ENCODE data around the gene POLR2C. TPM values are rescaled to one million over a fixed set of nuclear protein-coding genes. Genes with fewer than 3 reads are reported as not detected.

POLR2C gene
- total RNA-seq, 1 experiment from 2014 or later = 47.8 TPM

- POLR2A ChIA-PET (ENCODE audit: unreplicated experiment) = no interaction called here
- Histone ChIP-seq H3K27me3 (ENCODE audit: insufficient read depth, low read depth) (no peaks in the 10 kb centered on the region), H3K4me1 (replicated peaks; ENCODE audit: insufficient read depth) (no peaks in the 10 kb centered on the region), H3K4me2 (no peak overlapping the region), H3K36me3 (ENCODE audit: low read depth) (no peaks in the 10 kb centered on the region), H3K27ac (no peak overlapping the region), H3K9me2 (ENCODE audit: insufficient read depth) (no peaks in the 10 kb centered on the region), H2AFZ (no peak overlapping the region), H3K9me3 (ENCODE audit: insufficient read depth, low read depth) (no peaks in the 10 kb centered on the region), H3F3A (ENCODE audit: insufficient read depth, low read depth) (no peaks in the 10 kb centered on the region), H3K79me2 (ENCODE audit: low read depth) (no peaks in the 10 kb centered on the region), H3K4me3 (no peak overlapping the region), H4K20me1 (ENCODE audit: insufficient read depth) (no peaks in the 10 kb centered on the region)
- no peak for TF ChIP-seq EZH2 (IDR thresholded peaks at IDR 0.05; ENCODE audit: low read depth)
- no peak for TF ChIP-seq CTCF (conservative IDR thresholded peaks at IDR 0.05)
- intact Hi-C loops (cut with micrococcal nuclease; ENCODE audit: unreplicated experiment) = no loop called here
- BruUV-seq (replicated peaks) = no TSS peak
- CTCF ChIA-PET = no interaction called here
- DNase-seq = no peak
These were observed 54.3 kb downstream of the POLR2C start for GRCh38 chr16:57516773-57517172.

DNA sequence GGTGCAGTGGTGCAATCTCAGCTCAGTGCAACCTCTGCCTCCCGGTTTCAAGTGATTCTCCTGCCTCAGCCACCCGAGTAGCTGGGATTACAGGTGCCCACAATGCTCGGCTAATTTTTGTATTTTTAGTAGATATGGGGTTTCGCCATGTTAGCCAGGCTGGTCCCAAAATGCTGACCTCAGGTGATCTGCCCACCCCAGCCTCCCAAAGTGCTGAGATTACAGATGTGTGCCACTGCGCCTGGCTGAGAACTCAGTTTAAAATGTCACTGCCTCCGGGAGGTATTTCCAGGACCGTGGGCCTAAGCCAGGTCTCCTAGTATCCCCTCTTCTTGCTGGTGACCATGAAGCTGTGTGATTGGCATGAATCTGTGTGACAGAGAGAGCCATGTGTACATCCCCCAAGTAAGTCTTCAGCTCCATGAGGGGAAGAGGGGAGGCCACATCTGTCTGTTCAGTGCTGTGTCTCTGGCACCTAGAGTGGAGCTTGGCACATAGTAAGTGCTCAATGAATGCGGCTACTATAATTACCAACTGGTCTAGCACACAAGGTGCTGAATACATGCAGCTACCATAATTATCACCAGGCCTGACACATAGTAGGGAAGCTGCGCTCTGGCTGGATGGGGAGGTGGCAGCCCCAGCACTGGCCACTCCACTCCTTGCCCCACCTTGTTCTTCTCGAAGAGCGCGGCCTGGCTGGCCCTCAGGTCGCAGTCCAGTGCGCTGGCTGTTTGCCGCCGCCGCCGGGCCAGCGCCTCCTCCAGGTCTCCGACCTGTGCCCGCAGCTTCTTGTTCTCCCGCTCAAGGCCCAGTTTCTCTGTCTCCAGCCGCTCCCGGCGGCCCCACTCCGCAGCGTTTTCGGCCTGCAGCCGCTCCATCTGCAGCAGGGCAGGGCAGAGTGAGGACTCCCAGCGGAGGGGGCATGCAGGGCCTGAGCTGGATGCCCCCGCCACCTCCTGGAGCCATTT is 55.2 kb downstream of the POLR2C start:
- no peaks in the 10 kb centered on the region for H3F3A ChIP-seq (ENCODE audit: insufficient read depth, low read depth)
- H3K4me3 ChIP-seq = no peak overlapping the region
- no peak overlapping the region for H3K27ac ChIP-seq
- H3K79me2 ChIP-seq (ENCODE audit: low read depth) = no peaks in the 10 kb centered on the region
- no peak for DNase-seq
- ChIA-PET CTCF (no interaction called here), POLR2A (ENCODE audit: unreplicated experiment) (no interaction called here)
- no peaks in the 10 kb centered on the region for H4K20me1 ChIP-seq (ENCODE audit: insufficient read depth)
- no peaks in the 10 kb centered on the region for H3K9me2 ChIP-seq (ENCODE audit: insufficient read depth)
- intact Hi-C loops (cut with micrococcal nuclease; ENCODE audit: unreplicated experiment) = no loop called here
- no peak for TF ChIP-seq EZH2 (IDR thresholded peaks at IDR 0.05; ENCODE audit: low read depth)
- TF ChIP-seq CTCF (conservative IDR thresholded peaks at IDR 0.05) = no peak
- H2AFZ ChIP-seq = no peak overlapping the region
- no peaks in the 10 kb centered on the region for H3K9me3 ChIP-seq (ENCODE audit: insufficient read depth, low read depth)
- no peak overlapping the region for H3K4me2 ChIP-seq
- no peaks in the 10 kb centered on the region for H3K4me1 ChIP-seq (replicated peaks; ENCODE audit: insufficient read depth)
- H3K27me3 ChIP-seq (ENCODE audit: insufficient read depth, low read depth) = no peaks in the 10 kb centered on the region
- H3K36me3 ChIP-seq (ENCODE audit: low read depth) = no peaks in the 10 kb centered on the region
- no TSS peak for BruUV-seq (replicated peaks)

DNA sequence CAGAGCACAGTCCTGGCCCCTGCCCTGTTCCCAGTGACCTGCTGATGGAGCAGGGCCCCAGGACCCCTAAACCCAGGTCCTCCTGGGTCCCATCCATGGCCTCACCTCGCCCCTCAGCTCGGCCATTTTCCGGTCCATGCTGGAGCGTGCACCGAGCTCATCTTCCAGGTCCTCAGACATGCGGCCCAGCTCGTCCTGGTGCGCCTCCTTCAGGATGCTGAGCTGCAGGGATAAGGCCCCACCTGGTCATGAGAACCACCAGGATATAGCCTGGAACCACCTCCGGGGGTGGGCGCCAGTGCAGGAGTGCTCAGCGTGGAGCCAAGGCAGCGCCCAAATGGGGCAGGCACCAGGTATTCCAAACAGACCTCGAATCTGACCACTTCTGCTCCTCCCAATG is 56.0 kb downstream of the POLR2C start:
- Histone ChIP-seq H2AFZ (no peak overlapping the region), H3K4me1 (replicated peaks; ENCODE audit: insufficient read depth) (no peaks in the 10 kb centered on the region), H3K9me3 (ENCODE audit: insufficient read depth, low read depth) (no peaks in the 10 kb centered on the region), H3K36me3 (ENCODE audit: low read depth) (no peaks in the 10 kb centered on the region), H3K79me2 (ENCODE audit: low read depth) (no peaks in the 10 kb centered on the region), H3F3A (ENCODE audit: insufficient read depth, low read depth) (no peaks in the 10 kb centered on the region), H4K20me1 (ENCODE audit: insufficient read depth) (no peaks in the 10 kb centered on the region), H3K4me2 (no peak overlapping the region), H3K27me3 (ENCODE audit: insufficient read depth, low read depth) (no peaks in the 10 kb centered on the region), H3K4me3 (no peak overlapping the region), H3K9me2 (ENCODE audit: insufficient read depth) (no peaks in the 10 kb centered on the region), H3K27ac (no peak overlapping the region)
- ChIA-PET POLR2A (ENCODE audit: unreplicated experiment) (no interaction called here), CTCF (no interaction called here)
- no peak for DNase-seq
- intact Hi-C loops (cut with micrococcal nuclease; ENCODE audit: unreplicated experiment) = no loop called here
- TF ChIP-seq EZH2 (IDR thresholded peaks at IDR 0.05; ENCODE audit: low read depth) (no peak), CTCF (conservative IDR thresholded peaks at IDR 0.05) (no peak)
- no TSS peak for BruUV-seq (replicated peaks)
